ENCODE measurements around the gene SLC2A11. TPM values are rescaled to one million over a fixed set of nuclear protein-coding genes. Genes with fewer than 3 reads are reported as not detected.
"Not testable (repeated sequence)": the region's sequence is repeated elsewhere in the genome, so short reads cannot be mapped to it uniquely, and the experiment has no call there.

SLC2A11 gene
- total RNA-seq, 1 donor: 15.1 TPM

DNA sequence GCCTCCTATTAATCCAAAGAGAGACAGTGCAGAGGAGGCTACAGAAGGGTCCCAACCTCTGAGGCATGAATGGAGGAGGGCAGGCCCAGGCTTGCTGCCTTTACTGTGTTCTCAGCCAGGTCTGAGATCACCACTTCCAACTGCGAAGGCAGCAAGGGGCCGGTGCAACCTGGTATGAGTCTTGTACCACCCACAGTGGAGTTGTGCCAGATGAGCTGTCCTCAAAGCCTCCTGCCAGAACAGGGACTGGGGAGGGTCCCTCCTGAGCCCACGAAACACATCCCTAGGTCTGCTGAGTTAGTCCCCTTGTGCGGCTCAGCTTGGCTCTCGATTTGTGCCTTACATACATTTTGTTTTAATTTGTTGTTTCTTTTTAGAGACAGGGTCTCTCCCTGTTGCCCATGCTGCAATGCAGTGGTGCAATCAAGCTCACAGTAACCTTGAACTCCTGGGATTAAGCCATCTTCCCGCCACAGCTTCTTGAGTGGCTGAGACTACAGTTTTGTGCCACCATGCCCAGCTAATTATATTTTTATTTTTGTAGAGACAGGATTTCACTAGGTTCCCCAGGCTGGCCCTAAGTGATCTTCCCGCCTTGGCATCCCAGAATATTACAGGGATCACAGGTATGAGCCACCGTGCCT lies 45.8 kb downstream of the SLC2A11 start:
- TF ChIP-seq, protein P1, sequence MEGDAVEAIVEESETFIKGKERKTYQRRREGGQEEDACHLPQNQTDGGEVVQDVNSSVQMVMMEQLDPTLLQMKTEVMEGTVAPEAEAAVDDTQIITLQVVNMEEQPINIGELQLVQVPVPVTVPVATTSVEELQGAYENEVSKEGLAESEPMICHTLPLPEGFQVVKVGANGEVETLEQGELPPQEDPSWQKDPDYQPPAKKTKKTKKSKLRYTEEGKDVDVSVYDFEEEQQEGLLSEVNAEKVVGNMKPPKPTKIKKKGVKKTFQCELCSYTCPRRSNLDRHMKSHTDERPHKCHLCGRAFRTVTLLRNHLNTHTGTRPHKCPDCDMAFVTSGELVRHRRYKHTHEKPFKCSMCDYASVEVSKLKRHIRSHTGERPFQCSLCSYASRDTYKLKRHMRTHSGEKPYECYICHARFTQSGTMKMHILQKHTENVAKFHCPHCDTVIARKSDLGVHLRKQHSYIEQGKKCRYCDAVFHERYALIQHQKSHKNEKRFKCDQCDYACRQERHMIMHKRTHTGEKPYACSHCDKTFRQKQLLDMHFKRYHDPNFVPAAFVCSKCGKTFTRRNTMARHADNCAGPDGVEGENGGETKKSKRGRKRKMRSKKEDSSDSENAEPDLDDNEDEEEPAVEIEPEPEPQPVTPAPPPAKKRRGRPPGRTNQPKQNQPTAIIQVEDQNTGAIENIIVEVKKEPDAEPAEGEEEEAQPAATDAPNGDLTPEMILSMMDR (IDR thresholded peaks at IDR 0.05; ENCODE audit: insufficient read depth, low read depth, low read length): no peak
- no peak overlapping the region for H3K4me3 ChIP-seq (ENCODE audit: low read depth, low read length)
- DNase-seq (ENCODE audit: low read depth): no peak

- H3K4me3 ChIP-seq (ENCODE audit: low read depth, low read length): no peak overlapping the region
- TF ChIP-seq, protein P1 (IDR thresholded peaks at IDR 0.05; ENCODE audit: insufficient read depth, low read depth, low read length): no peak
- no peak for DNase-seq (ENCODE audit: low read depth)
These were observed 47.0 kb downstream of the SLC2A11 start for GRCh38 chr22:23904573-23905254.

- TF ChIP-seq, protein P1 (IDR thresholded peaks at IDR 0.05; ENCODE audit: insufficient read depth, low read depth, low read length): no peak
- no peak overlapping the region for H3K4me3 ChIP-seq (ENCODE audit: low read depth, low read length)
- no peak for DNase-seq (ENCODE audit: low read depth)
These were observed 49.0 kb downstream of the SLC2A11 start for GRCh38 chr22:23906641-23907040.

- not testable (repeated sequence) for H3K4me3 ChIP-seq (ENCODE audit: low read depth, low read length); DNase-seq (ENCODE audit: low read depth)
These were observed 49.7 kb downstream of the SLC2A11 start for GRCh38 chr22:23907423-23907822.

DNA sequence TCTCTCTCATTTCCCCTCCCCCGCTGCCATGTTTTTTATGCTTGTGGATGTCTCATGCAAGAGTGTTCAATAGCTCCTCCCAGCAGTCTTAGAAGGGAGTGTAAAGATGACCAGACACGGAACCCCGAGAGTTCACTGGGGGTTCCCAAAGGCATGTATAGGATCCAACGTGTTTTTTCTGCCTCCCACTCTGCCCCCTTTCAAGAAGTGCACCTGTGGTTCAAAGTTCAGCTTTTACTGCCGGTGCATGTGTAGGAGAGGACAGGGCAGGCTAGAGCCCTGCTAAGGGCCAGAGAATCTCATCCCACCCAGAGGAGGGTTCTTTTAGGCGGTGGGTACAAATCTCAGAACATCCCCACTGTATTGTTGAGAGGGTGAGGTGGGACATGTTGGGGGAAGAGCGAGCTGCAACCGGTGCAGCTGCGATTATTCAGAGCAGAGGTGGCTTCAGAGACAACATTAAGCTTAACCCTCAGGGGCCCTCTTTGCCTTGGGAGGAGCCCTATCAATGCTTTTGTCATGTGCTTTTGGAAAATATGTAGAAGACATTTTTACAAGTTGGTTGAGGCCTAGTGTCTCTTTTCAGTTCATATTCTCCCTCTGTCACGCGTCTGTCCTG lies 51.0 kb downstream of the SLC2A11 start:
- peak; percentile 18 for DNase-seq (ENCODE audit: low read depth)
- TF ChIP-seq, protein P1 (IDR thresholded peaks at IDR 0.05; ENCODE audit: insufficient read depth, low read depth, low read length): no peak
- no peak overlapping the region for H3K4me3 ChIP-seq (ENCODE audit: low read depth, low read length)

DNA sequence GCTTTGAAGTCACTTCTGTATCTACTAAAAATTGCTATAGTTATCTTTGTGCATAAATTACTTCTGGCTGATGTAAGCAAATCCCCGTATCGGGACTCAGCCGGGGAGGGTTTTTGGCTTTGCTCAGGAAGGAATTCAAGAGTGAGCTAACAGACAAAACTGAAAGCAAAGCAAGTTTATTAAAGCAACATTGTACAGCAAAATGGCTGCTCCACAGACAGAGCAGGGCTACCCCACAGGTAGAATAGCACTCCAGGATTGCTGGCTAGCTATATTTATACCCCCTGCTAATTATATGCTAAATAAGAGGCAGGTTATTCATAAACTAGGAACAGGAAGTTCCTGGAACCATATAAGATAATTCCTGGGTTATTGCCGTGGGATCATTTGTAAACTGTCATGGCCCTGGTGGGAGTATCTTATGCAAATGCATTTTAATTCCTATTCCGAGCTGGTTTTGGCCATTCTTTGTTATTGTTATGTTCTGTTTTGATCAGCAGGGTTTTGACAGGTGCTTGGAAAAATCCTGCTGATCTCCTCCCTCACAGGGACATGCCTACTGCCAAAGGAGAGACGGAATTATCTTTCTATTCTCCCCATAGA lies 51.7 kb downstream of the SLC2A11 start:
- no peak overlapping the region for H3K4me3 ChIP-seq (ENCODE audit: low read depth, low read length)
- TF ChIP-seq, protein P1 (IDR thresholded peaks at IDR 0.05; ENCODE audit: insufficient read depth, low read depth, low read length): no peak
- DNase-seq (ENCODE audit: low read depth): peak; percentile 65
